Smooth muscle cell (in vitro differentiated cells): ENCODE data around the gene RAB24. TPM values are rescaled to one million over a fixed set of nuclear protein-coding genes. Genes with fewer than 3 reads are reported as not detected.

Experiments used
- DNase-seq: peaks from one replicate; lab custom pipeline; 2025; ENCODE audit not compliant: unreplicated experiment; lab: John Stamatoyannopoulos, UW
- H2AFZ ChIP-seq: fragments of 200-600 bp; sonication (generic); 2 replicates; pipeline ENCODE4 v1.6.0; 2016; ENCODE audit warnings: antibody characterized with exemption, low read depth, mild to moderate bottlenecking
- H3F3A ChIP-seq: fragments of 200-600 bp; sonication (generic); 2 replicates; pipeline ENCODE4 v1.6.0; 2017; ENCODE audit warnings: antibody characterized with exemption, low read depth
- H3K27ac ChIP-seq: fragments of 200-600 bp; sonication (generic); 2 replicates; pipeline ENCODE4 v1.5.1; 2016; ENCODE audit warnings: low read depth, mild to moderate bottlenecking
- H3K27me3 ChIP-seq: fragments of 200-600 bp; sonication (generic); 2 replicates; pipeline ENCODE4 v1.6.1; 2016; ENCODE audit warnings: low read depth, mild to moderate bottlenecking
- H3K36me3 ChIP-seq: fragments of 200-600 bp; sonication (generic); 2 replicates; pipeline ENCODE4 v1.5.1; 2016; ENCODE audit warnings: low read depth
- H3K4me1 ChIP-seq: fragments of 200-600 bp; sonication (generic); 2 replicates; pipeline ENCODE4 v1.5.1; 2016; ENCODE audit warnings: low read depth
- H3K4me2 ChIP-seq: fragments of 200-600 bp; sonication (generic); 2 replicates; pipeline ENCODE4 v1.6.0; 2016; ENCODE audit warnings: mild to moderate bottlenecking
- H3K4me3 ChIP-seq: fragments of 200-600 bp; sonication (generic); 2 replicates; pipeline ENCODE4 v1.5.1; 2016; ENCODE audit warnings: mild to moderate bottlenecking
- H3K79me2 ChIP-seq: fragments of 200-600 bp; sonication (generic); 2 replicates; pipeline ENCODE4 v1.6.0; 2016; ENCODE audit warnings: low read depth, mild to moderate bottlenecking
- H3K9ac ChIP-seq: fragments of 200-600 bp; sonication (generic); 2 replicates; pipeline ENCODE4 v1.6.0; 2016; ENCODE audit warnings: low read depth
- H3K9me3 ChIP-seq: fragments of 200-600 bp; sonication (generic); replicated peaks from 2 replicates; pipeline ENCODE4 v1.5.1; 2016; ENCODE audit warnings: low read depth
- H4K20me1 ChIP-seq: fragments of 200-600 bp; sonication (generic); 2 replicates; pipeline ENCODE4 v1.6.0; 2016; ENCODE audit warnings: low read depth
- WGBS: methylation state at CpG from one replicate; pipeline ENCODE4 v1.1.7; 2016; ENCODE audit warnings: low lambda C conversion rate; 5-methylcytosine and 5-hydroxymethylcytosine counted together
- polyA plus RNA-seq: library from polyadenylated mRNA; unstranded; fragments of >200 nt; fragmentation: Nextera tagmentation; extraction: Ambion mirVana; gene quantifications from 2 replicates; pipeline ENCODE4 v1.2.1, GENCODE V29; 2016
- total RNA-seq: library from RNA; depleted of rRNA; stranded (reverse); fragments of >200 nt; gene quantifications from 2 replicates; pipeline ENCODE4 v1.2.3, GENCODE V29; 2014
- TF ChIP-seq, protein P1 (sequence below): fragments of 200-600 bp; sonication (generic); IDR thresholded peaks from 2 replicates; pipeline ENCODE4 v1.5.1; 2017; ENCODE audit warnings: borderline replicate concordance, mild to moderate bottlenecking, antibody characterized with exemption; ENCODE audit not compliant: insufficient read depth, poor library complexity, severe bottlenecking

The RAB24 gene
- total and polyA plus RNA-seq, 2 experiments from 2014 or later = 41.8 to 46.4 TPM

DNA sequence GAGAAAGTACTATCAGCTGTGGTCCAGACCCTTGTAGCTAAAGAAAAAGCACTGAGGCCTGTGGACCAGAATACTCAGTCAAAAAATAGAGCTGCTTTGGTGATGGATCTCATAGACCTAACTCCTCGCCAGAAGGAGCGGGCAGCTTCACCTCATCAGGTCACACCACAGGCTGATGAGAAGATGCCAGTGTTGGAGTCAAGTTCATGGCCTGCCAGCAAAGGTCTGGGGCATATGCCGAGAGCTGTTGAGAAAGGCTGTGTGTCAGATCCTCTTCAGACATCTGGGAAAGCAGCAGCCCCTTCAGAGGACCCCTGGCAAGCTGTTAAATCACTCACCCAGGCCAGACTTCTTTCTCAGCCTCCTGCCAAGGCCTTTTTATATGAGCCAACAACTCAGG is 8.9 kb downstream of the RAB24 start:
- WGBS = 96% methylated on average over 3 of the region's 3 CpGs
- no peak overlapping the region for H3K27ac ChIP-seq
- no peaks in the 10 kb centered on the region for H3K9me3 ChIP-seq
- no peak overlapping the region for H2AFZ ChIP-seq
- no peaks in the 10 kb centered on the region for H3K79me2 ChIP-seq
- H3K27me3 ChIP-seq = no peaks in the 10 kb centered on the region
- TF ChIP-seq, protein P1, sequence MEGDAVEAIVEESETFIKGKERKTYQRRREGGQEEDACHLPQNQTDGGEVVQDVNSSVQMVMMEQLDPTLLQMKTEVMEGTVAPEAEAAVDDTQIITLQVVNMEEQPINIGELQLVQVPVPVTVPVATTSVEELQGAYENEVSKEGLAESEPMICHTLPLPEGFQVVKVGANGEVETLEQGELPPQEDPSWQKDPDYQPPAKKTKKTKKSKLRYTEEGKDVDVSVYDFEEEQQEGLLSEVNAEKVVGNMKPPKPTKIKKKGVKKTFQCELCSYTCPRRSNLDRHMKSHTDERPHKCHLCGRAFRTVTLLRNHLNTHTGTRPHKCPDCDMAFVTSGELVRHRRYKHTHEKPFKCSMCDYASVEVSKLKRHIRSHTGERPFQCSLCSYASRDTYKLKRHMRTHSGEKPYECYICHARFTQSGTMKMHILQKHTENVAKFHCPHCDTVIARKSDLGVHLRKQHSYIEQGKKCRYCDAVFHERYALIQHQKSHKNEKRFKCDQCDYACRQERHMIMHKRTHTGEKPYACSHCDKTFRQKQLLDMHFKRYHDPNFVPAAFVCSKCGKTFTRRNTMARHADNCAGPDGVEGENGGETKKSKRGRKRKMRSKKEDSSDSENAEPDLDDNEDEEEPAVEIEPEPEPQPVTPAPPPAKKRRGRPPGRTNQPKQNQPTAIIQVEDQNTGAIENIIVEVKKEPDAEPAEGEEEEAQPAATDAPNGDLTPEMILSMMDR = no peak
- peaks cover 19% of the 10 kb centered on the region for H4K20me1 ChIP-seq
- peaks cover 12% of the 10 kb centered on the region for H3K36me3 ChIP-seq
- peaks cover 21% of the 10 kb centered on the region for H3F3A ChIP-seq
- DNase-seq = no peak
- H3K4me2 ChIP-seq = no peak overlapping the region
- H3K4me1 ChIP-seq = no peaks in the 10 kb centered on the region
- H3K9ac ChIP-seq = no peak overlapping the region
- H3K4me3 ChIP-seq = no peak overlapping the region

DNA sequence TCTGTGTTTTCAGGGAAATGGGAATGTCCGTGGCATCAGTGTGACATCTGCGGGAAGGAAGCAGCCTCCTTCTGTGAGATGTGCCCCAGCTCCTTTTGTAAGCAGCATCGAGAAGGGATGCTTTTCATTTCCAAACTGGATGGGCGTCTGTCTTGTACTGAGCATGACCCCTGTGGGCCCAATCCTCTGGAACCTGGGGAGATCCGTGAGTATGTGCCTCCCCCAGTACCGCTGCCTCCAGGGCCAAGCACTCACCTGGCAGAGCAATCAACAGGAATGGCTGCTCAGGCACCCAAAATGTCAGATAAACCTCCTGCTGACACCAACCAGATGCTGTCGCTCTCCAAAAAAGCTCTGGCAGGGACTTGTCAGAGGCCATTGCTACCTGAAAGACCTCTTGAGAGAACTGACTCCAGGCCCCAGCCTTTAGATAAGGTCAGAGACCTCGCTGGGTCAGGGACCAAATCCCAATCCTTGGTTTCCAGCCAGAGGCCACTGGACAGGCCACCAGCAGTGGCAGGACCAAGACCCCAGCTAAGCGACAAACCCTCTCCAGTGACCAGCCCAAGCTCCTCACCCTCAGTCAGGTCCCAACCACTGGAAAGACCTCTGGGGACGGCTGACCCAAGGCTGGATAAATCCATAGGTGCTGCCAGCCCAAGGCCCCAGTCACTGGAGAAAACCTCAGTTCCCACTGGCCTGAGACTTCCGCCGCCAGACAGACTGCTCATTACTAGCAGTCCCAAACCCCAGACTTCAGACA is 9.5 kb downstream of the RAB24 start:
- 97% methylated on average over 12 of the region's 12 CpGs for WGBS
- no peak overlapping the region for H3K9ac ChIP-seq
- H3K27me3 ChIP-seq = no peaks in the 10 kb centered on the region
- H3K4me1 ChIP-seq = no peaks in the 10 kb centered on the region
- no peaks in the 10 kb centered on the region for H3K79me2 ChIP-seq
- TF ChIP-seq, protein P1 = no peak
- no peak overlapping the region for H3K4me3 ChIP-seq
- DNase-seq = no peak
- no peak overlapping the region for H3K27ac ChIP-seq
- peaks cover 15% of the 10 kb centered on the region for H4K20me1 ChIP-seq
- peaks cover 14% of the 10 kb centered on the region for H3F3A ChIP-seq
- no peak overlapping the region for H2AFZ ChIP-seq
- H3K4me2 ChIP-seq = no peak overlapping the region
- peaks cover 15% of the 10 kb centered on the region for H3K36me3 ChIP-seq
- no peaks in the 10 kb centered on the region for H3K9me3 ChIP-seq

DNA sequence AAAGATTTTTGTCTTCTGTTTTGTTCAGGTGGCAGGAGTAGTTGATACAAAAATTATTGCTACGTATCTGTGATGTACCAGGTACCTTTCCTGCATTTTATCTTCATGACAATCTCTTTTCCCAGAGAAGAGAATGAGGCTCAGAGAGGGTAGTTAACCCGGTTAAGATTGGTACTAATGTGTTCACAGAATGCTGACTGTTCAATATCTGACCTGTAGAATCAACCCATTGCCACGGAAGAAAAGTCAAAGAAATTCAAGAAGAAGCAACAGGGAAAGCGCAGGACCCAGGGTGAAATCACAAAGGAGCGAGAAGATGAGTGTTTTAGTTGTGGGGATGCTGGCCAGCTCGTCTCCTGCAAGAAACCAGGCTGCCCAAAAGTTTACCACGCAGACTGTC is 11.8 kb downstream of the RAB24 start:
- H3K36me3 ChIP-seq = peaks cover 22% of the 10 kb centered on the region
- no peaks in the 10 kb centered on the region for H3F3A ChIP-seq
- no peak for DNase-seq
- H3K27ac ChIP-seq = no peak overlapping the region
- H2AFZ ChIP-seq = no peak overlapping the region
- no peaks in the 10 kb centered on the region for H3K79me2 ChIP-seq
- WGBS = 97% methylated on average over 7 of the region's 7 CpGs
- H3K9me3 ChIP-seq = no peaks in the 10 kb centered on the region
- no peaks in the 10 kb centered on the region for H3K4me1 ChIP-seq
- TF ChIP-seq, protein P1 = no peak
- peaks cover 12% of the 10 kb centered on the region for H4K20me1 ChIP-seq
- H3K4me2 ChIP-seq = no peak overlapping the region
- no peak overlapping the region for H3K9ac ChIP-seq
- H3K27me3 ChIP-seq = no peaks in the 10 kb centered on the region
- no peak overlapping the region for H3K4me3 ChIP-seq
